GM12872 (cell line): Measurements from ENCODE around the gene TBCD.

ENCODE experiments used
- CTCF ChIP-seq: IDR thresholded peaks from 3 replicates; pipeline ENCODE4 v1.5.1; 2011; ENCODE audit warnings: low read depth, mild to moderate bottlenecking, low read length, moderate library complexity; ENCODE audit not compliant: insufficient read depth

Gene TBCD

GRCh38 chr17:82751571-82752370 is at the start of gene TBCD:
TBCD (plus strand) TSS chr17:82752065; CDS start chr17:82752194, 129 bp downstream.
- no peak for TF ChIP-seq CTCF

DNA sequence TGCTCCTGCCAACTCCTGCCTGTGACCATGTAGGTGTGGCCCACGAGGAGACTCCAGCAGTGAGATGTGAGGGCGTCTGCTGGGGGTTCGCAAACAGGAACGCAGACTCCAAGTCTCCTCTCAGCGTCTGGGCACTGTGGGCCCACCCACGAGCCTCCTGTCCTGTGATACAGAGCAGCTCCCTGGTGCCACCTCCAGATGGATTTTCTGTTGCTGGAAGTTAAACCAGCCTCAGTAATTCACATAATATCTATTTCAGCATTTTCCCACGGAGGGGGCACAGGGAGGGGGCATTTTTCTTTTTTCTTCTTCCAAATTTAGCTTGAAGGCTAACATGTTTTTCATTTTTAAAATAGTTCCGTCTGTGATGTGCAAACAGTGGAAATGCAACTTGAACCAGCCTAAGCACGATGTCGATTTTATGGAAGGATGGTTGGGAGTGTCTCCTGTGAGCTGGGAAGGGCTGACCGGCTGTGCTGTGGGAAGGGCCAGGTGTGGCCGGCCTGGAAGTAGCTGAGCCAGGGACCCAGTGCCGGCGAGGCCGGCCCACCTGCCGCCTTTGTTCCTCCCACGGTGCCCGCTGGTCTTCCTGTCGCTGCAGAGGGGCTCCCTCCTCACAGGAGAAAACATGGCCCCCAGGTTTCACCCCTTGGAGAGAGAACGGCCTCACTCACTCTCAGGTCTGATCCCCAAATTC is 49.5 kb upstream of the TBCD start:
- TF ChIP-seq CTCF, result no peak

DNA sequence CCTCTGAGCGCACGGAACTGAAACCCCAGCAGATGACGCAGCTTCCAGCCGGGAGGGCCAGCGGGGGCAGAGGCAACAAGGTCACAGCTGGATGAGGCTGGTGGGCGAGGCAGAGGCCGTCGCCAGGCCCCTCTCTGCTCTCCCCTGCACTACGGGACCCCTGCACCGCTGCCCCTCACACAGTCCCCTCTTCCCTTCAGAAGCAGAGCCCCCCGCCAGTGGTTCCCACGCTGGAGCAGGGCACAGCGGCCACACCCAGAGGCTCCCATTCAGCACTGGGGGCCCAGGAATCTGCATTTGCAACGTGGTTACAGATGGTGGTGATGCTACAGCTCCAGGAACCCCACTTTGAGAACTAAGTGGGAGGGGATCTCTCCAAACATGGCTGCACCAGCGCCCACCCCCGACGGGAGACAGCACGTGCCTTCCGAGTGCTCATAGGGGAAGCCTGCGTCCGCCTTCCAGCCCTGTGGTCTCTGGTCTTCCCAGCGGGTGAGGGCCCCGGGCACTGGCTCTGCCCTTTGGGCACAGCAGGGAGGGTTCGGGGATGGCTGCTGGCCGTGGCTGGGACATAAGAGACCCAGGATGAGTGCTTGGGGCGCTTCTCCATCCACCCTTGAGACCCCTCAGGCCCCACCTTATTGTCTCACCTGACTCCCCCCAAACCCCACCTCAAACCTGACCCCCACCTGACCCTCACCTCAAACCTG is 48.7 kb upstream of the TBCD start:
- TF ChIP-seq CTCF, result no peak

DNA sequence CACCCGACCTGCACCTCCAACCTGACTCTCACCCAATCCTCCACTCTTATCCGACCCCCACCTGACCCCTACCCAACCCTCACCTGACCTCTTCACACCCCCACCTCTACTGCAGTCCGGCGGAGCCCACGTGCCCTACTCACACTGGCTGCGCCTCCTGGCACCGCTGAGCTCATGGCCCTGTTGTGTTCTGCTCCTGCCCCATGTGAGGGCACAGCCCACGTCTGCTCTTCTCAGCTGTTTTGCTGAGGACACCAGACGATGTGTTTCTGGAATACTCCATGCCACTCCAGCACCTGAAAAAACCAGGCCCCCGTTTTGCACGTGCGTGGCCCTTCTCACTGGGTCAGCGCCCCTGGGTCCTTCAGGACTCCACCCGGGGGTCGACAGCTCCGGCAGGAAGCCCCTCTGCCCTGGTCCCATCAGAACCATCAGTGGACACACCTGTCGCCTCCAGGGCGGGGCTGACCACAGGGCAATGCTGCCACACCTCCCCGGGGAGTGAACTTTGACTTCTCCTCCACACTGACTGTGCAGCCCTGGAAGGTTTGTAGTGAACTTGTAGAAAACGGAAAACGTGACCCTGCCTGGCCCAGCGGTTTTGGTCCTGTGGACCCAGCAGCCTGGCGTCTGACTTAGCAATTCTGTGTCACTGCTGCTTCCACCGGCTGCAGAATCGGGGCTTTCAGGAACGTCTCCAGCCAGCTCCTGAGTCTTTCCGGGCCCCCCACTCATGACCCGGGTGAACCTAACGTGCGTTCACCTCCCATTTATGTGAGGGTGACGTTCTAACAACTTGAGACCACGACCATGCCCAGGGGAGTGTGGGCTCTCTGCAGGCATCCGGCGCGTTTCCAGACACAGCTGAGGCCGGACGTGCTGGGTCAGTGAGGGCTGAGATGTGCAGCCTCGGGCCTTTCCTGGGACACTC is 47.7 kb upstream of the TBCD start:
- TF ChIP-seq CTCF, result no peak

DNA sequence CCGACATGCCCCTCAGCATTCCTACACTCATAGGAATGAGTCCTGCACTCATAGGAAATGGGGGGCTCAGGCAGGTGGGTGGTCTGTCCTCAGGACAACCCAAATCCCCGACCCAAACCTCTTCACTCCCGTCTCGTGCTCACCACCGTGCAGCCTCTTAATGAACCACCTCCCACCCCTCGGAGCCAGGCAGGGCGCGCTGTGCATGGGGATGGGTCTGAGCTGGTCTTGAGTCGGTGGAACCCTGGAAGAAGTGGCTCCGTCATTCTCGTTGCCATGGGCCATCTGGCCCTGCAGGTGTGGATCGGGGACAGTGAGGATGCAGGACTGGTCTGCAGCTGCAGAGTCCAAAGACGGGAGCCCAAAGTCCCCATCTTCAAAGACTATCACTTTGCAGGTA is 47.0 kb upstream of the TBCD start:
- no peak for TF ChIP-seq CTCF

- no peak for TF ChIP-seq CTCF
Observed at GRCh38 chr17:82705756-82706155, 46.1 kb upstream of the TBCD start.
